C4-2B (cell line): Measurements from ENCODE around the gene FRMD5.

Source experiments
- CTCF ChIP-seq: fragments of 450-650 bp; conservative IDR thresholded peaks from 2 replicates; pipeline ENCODE4 v1.5.1; 2017; ENCODE audit warnings: mild to moderate bottlenecking
- ZFX ChIP-seq: fragments of 450-650 bp; IDR thresholded peaks from 2 replicates; pipeline ENCODE4 v1.6.1; 2017

GRCh38 chr15:43923553-43923952 is 271.5 kb downstream of the FRMD5 start:
- TF ChIP-seq CTCF (no peak), ZFX (no peak)
